PFSK-1 (cell line): ENCODE results near the gene AUTS2.

Experiments
- FOXP2 ChIP-seq: optimal IDR thresholded peaks from 2 replicates; pipeline ENCODE3; 2011; ENCODE audit warnings: borderline replicate concordance, control low read depth, inconsistent platforms; ENCODE audit not compliant: insufficient read depth; ENCODE audit errors: extremely low read length, extremely low read depth
- POLR2AphosphoS5 ChIP-seq: IDR thresholded peaks from 2 replicates; pipeline ENCODE4 v1.6.1; 2012; ENCODE audit warnings: low read depth, mild to moderate bottlenecking, control low read depth, low read length, moderate library complexity
- SIN3A ChIP-seq: IDR thresholded peaks from 2 replicates; pipeline ENCODE4 v1.6.1; 2012; ENCODE audit warnings: mild to moderate bottlenecking, low read length, moderate library complexity, borderline replicate concordance; ENCODE audit not compliant: insufficient read depth
- TAF1 ChIP-seq: IDR thresholded peaks from 2 replicates; pipeline ENCODE4 v1.6.1; 2012; ENCODE audit warnings: low read length, control low read depth, borderline replicate concordance; ENCODE audit not compliant: insufficient read depth
- TF ChIP-seq, protein P1 (sequence below), 2 experiments: IDR thresholded peaks; 2 replicates each; pipeline versions ENCODE4 v1.6.1 to v1.8.0; 2011 to 2012; ENCODE audit warnings: low read depth in 2 of 2, low read length in 2 of 2, control low read depth in 1 of 2, inconsistent platforms in 1 of 2, mild to moderate bottlenecking in 1 of 2, moderate library complexity in 1 of 2; ENCODE audit not compliant: insufficient read depth in 1 of 2

Gene AUTS2

DNA sequence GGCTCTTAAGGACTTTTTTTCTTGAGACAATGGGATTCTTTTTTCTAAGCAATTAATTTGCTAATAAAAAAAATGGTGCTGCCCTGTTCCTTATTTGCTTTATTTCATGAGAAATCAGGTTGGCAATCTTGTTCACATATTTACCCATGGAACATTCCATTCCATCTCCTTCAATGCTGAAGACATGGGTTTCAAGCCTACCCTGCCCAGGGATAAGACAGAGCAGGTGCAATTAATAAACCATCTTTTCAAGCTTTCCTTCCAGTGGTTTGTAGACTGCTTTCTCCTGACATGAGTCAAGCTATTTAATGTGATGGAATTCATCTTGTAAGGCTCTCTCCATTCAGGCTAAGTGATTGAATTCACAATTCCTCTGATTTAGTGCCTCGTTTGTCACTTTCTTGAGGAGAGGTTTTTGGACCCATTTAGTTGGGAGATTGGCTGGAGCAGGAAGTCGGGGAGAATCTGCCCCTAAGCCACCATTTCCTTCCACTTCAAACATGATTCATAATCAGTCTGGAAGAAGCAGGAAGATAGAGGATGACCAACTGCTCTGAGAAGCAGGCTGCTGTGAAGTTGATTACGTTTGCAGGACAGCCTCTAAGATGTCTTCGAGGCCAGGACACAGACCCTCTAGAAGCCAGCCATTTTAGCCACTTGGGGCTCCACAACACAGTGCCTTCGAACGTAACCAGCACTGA, 981.3 kb downstream of the AUTS2 start:
- TF ChIP-seq TAF1: no peak
- no peak for TF ChIP-seq POLR2AphosphoS5
- TF ChIP-seq, protein P1, sequence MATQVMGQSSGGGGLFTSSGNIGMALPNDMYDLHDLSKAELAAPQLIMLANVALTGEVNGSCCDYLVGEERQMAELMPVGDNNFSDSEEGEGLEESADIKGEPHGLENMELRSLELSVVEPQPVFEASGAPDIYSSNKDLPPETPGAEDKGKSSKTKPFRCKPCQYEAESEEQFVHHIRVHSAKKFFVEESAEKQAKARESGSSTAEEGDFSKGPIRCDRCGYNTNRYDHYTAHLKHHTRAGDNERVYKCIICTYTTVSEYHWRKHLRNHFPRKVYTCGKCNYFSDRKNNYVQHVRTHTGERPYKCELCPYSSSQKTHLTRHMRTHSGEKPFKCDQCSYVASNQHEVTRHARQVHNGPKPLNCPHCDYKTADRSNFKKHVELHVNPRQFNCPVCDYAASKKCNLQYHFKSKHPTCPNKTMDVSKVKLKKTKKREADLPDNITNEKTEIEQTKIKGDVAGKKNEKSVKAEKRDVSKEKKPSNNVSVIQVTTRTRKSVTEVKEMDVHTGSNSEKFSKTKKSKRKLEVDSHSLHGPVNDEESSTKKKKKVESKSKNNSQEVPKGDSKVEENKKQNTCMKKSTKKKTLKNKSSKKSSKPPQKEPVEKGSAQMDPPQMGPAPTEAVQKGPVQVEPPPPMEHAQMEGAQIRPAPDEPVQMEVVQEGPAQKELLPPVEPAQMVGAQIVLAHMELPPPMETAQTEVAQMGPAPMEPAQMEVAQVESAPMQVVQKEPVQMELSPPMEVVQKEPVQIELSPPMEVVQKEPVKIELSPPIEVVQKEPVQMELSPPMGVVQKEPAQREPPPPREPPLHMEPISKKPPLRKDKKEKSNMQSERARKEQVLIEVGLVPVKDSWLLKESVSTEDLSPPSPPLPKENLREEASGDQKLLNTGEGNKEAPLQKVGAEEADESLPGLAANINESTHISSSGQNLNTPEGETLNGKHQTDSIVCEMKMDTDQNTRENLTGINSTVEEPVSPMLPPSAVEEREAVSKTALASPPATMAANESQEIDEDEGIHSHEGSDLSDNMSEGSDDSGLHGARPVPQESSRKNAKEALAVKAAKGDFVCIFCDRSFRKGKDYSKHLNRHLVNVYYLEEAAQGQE (IDR thresholded peaks at IDR 0.05; ENCODE audit: insufficient read depth in 1 of 2, low read depth in 2 of 2, low read length in 2 of 2): no peak
- TF ChIP-seq SIN3A: no peak
- no peak for TF ChIP-seq FOXP2

DNA sequence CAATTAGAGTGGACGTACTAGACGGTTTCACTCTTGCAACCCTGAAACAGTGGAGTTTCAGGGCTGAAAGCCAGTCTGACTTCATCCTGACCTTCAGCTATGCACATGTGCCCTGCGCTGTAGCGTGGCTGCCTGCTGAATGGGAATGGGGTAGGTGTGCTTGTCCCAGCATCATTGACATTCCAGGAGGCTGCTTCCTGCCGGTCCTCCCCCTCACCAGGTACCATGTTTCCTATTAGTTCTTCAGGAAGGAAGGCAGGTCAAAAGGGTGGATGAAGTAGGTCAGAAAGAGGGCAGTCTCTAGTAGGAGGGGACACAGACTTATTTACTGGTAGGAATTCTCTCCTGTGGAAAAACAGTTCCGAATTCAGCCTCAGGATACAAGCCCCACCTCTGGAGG, 981.9 kb downstream of the AUTS2 start:
- TF ChIP-seq POLR2AphosphoS5: no peak
- TF ChIP-seq TAF1: no peak
- TF ChIP-seq, protein P1 (IDR thresholded peaks at IDR 0.05; ENCODE audit: insufficient read depth in 1 of 2, low read depth in 2 of 2, low read length in 2 of 2): no peak
- TF ChIP-seq FOXP2: no peak
- no peak for TF ChIP-seq SIN3A

DNA sequence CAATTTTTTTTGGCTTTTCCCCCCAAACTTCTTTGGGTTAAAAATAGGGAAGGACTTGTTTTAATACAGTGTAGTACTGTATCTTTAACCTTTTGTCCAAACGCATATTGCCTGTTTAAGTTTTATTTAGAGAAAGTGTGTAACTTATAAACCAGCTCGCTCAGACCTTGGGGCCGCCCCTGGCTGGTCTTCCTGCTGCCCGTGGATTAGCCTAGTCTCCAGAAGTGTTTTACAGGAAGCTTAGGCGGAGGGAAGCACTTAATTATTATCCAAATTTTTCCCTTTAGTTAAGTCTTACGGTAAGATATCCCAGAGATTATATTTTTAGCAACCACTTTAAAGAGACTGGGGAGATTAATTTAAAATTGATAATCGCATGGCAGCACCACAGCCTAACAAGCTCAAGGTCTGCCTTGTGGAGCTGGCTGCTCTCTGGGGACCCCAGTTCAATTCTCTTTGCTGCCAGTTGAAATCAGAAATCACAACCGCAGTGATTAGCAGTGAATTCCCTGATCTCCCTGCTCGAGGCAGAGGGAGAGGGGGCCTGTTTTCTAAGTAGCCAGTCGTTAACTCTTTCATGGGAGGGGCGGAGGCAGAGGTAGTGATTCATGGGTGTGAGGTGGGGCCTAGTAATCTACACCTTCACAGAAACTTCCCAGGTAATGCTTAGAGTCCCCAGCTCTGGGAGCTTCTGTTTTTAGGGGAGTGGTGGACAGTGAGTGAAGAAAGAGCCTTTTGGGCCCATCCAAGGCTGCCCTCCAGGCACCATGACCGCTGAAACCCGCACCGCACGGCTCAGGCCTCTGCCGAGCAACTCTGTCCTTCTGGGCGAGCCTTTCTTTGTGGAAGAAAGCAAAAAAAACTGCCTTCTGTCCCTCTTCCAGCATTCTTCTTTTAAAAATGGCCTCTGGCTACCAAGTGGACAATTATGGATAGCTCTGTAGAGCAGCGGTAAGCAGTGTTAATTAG, 984.9 kb downstream of the AUTS2 start:
- no peak for TF ChIP-seq TAF1
- no peak for TF ChIP-seq FOXP2
- TF ChIP-seq, protein P1 (IDR thresholded peaks at IDR 0.05; ENCODE audit: insufficient read depth in 1 of 2, low read depth in 2 of 2, low read length in 2 of 2): no peak
- no peak for TF ChIP-seq SIN3A
- no peak for TF ChIP-seq POLR2AphosphoS5

DNA sequence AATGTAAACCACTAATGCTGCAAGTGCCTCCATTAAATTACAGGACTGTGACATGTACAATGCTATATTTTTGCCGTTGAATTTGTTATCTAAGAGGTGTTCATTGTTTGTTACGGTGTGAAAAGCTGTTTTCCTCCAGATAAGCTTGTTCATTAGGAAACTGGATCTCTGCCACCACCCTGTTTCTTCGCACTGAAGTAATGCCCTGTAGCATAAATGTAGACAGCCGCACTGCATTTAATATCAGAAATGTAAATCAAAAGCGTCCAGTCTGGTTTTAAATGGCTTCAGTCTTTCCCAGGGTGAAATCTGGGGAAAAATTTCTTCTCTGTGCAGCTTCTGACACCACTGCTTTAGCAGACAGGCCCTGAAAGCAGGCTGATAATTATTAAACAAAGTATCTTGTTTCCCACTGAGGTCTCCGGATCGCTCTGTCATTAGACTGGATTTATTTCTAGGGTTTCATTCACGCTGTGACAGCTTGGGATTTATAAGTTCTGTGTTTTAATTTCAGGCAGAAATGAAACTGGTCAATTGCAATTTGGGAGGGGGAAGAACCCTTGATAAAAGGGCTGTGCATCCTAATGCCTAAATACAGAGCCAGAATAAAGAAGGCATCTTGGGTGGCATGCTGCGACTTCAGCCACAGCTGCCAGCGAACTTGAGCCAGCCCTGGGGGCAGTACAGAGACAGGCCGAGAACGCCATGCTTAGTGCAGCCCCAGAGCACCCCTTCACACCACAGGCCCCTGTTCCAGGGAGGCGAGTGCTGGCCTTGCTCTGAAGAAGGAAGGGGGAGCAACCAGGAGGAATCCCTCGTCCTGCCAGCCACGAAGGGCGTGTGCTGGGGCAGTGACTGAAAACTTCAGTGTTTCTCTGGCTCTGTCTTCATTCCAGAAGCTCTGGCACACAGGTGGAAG, 985.9 kb downstream of the AUTS2 start:
- TF ChIP-seq, protein P1 (IDR thresholded peaks at IDR 0.05; ENCODE audit: insufficient read depth in 1 of 2, low read depth in 2 of 2, low read length in 2 of 2): no peak
- no peak for TF ChIP-seq POLR2AphosphoS5
- TF ChIP-seq SIN3A: no peak
- no peak for TF ChIP-seq TAF1
- TF ChIP-seq FOXP2: no peak
